HEK293 (cell line): ENCODE measurements around the gene C1orf21.

ENCODE experiments used
- EGR2 ChIP-seq: fragments of 450-650 bp; formaldehyde crosslinking; IDR thresholded peaks from 2 replicates; pipeline ENCODE4 v1.5.1; 2016; ENCODE audit warnings: low read depth, missing biosample characterization, missing genetic modification characterization
- HIC1 ChIP-seq: fragments of 450-650 bp; formaldehyde crosslinking; IDR thresholded peaks from 2 replicates; pipeline ENCODE4 v1.5.1; 2016; ENCODE audit warnings: missing biosample characterization, missing genetic modification characterization
- SALL2 ChIP-seq: fragments of 450-650 bp; formaldehyde crosslinking; IDR thresholded peaks from 2 replicates; pipeline ENCODE4 v1.5.0; 2017; ENCODE audit warnings: missing biosample characterization, mild to moderate bottlenecking, missing genetic modification characterization, borderline replicate concordance
- SCRT1 ChIP-seq: fragments of 450-650 bp; formaldehyde crosslinking; IDR thresholded peaks from 2 replicates; pipeline ENCODE4 v1.5.1; 2016; ENCODE audit warnings: missing biosample characterization, missing genetic modification characterization, borderline replicate concordance
- SCRT2 ChIP-seq: fragments of 450-650 bp; formaldehyde crosslinking; IDR thresholded peaks from 2 replicates; pipeline ENCODE4 v1.5.1; 2016; ENCODE audit warnings: missing biosample characterization, missing genetic modification characterization
- WT1 ChIP-seq: fragments of 450-650 bp; formaldehyde crosslinking; IDR thresholded peaks from 2 replicates; pipeline ENCODE4 v1.5.1; 2016; ENCODE audit warnings: missing biosample characterization, missing genetic modification characterization
- ZBTB21 ChIP-seq: fragments of 450-650 bp; formaldehyde crosslinking; IDR thresholded peaks from 2 replicates; pipeline ENCODE4 v1.5.1; 2017; ENCODE audit warnings: missing biosample characterization, missing genetic modification characterization
- ZBTB44 ChIP-seq: fragments of 450-650 bp; IDR thresholded peaks from 2 replicates; pipeline ENCODE4 v1.5.1; 2018; ENCODE audit warnings: missing biosample characterization, mild to moderate bottlenecking, missing genetic modification characterization
- ZBTB8A ChIP-seq: fragments of 450-650 bp; formaldehyde crosslinking; IDR thresholded peaks from 2 replicates; pipeline ENCODE4 v1.5.1; 2016; ENCODE audit warnings: missing biosample characterization, missing genetic modification characterization
- ZEB2 ChIP-seq: fragments of 450-650 bp; formaldehyde crosslinking; IDR thresholded peaks from 2 replicates; pipeline ENCODE4 v1.5.1; 2016; ENCODE audit warnings: missing biosample characterization, missing genetic modification characterization
- ZFHX2 ChIP-seq: fragments of 450-650 bp; formaldehyde crosslinking; conservative IDR thresholded peaks from 2 replicates; pipeline ENCODE4 v1.5.1; 2016; ENCODE audit warnings: missing biosample characterization, missing genetic modification characterization
- ZNF10 ChIP-seq: fragments of 450-650 bp; formaldehyde crosslinking; IDR thresholded peaks from 2 replicates; pipeline ENCODE4 v1.5.1; 2017; ENCODE audit warnings: missing biosample characterization, missing genetic modification characterization
- ZNF132 ChIP-seq: fragments of 450-650 bp; formaldehyde crosslinking; IDR thresholded peaks from 2 replicates; pipeline ENCODE4 v1.5.1; 2017; ENCODE audit warnings: missing biosample characterization, missing genetic modification characterization, borderline replicate concordance
- ZNF2 ChIP-seq: fragments of 450-650 bp; formaldehyde crosslinking; IDR thresholded peaks from 2 replicates; pipeline ENCODE4 v1.5.1; 2016; ENCODE audit warnings: missing biosample characterization, missing genetic modification characterization
- ZNF280C ChIP-seq: fragments of 450-650 bp; formaldehyde crosslinking; IDR thresholded peaks from 2 replicates; pipeline ENCODE4 v1.5.1; 2016; ENCODE audit warnings: missing biosample characterization, missing genetic modification characterization
- ZNF366 ChIP-seq: fragments of 450-650 bp; formaldehyde crosslinking; conservative IDR thresholded peaks from 2 replicates; pipeline ENCODE4 v1.5.1; 2016; ENCODE audit warnings: missing biosample characterization, missing genetic modification characterization
- ZNF449 ChIP-seq: fragments of 450-650 bp; formaldehyde crosslinking; IDR thresholded peaks from 2 replicates; pipeline ENCODE4 v1.5.1; 2017; ENCODE audit warnings: missing biosample characterization, mild to moderate bottlenecking, missing genetic modification characterization, moderate library complexity
- ZNF560 ChIP-seq: fragments of 450-650 bp; formaldehyde crosslinking; IDR thresholded peaks from 2 replicates; pipeline ENCODE4 v1.5.1; 2017; ENCODE audit warnings: missing biosample characterization, missing genetic modification characterization, borderline replicate concordance
- ZNF654 ChIP-seq: fragments of 450-650 bp; formaldehyde crosslinking; IDR thresholded peaks from 2 replicates; pipeline ENCODE4 v1.5.1; 2016; ENCODE audit warnings: low read depth, missing biosample characterization, missing genetic modification characterization
- ZNF660 ChIP-seq: fragments of 450-650 bp; IDR thresholded peaks from 2 replicates; pipeline ENCODE4 v1.5.1; 2018; ENCODE audit warnings: missing biosample characterization, mild to moderate bottlenecking, missing genetic modification characterization
- ZNF830 ChIP-seq: fragments of 450-650 bp; IDR thresholded peaks from 2 replicates; pipeline ENCODE4 v1.5.0; 2018; ENCODE audit warnings: missing biosample characterization, missing genetic modification characterization, low read depth, mild to moderate bottlenecking, moderate library complexity
- ZSCAN4 ChIP-seq: fragments of 450-650 bp; formaldehyde crosslinking; IDR thresholded peaks from 2 replicates; pipeline ENCODE4 v1.5.1; 2017; ENCODE audit warnings: missing biosample characterization, missing genetic modification characterization

The C1orf21 gene

GRCh38 chr1:184392779-184393522 is 6.1 kb downstream of the C1orf21 start (continued):
- no peak for TF ChIP-seq ZNF654 (tag by site-specific recombination)
- no peak for TF ChIP-seq ZBTB21 (tag by site-specific recombination)
- no peak for TF ChIP-seq ZEB2 (tag by site-specific recombination)
- TF ChIP-seq ZNF449 (tag by site-specific recombination), result no peak
- peak; percentile 58; the same call in 1 of the 2 replicates for TF ChIP-seq SCRT1 (tag by site-specific recombination)
- peak; percentile 76 for TF ChIP-seq SCRT2 (tag by site-specific recombination)
- TF ChIP-seq ZNF366 (tag by site-specific recombination), result 0 out of 2 replicates have a peak, but pooled peaks have one; percentile 27
- TF ChIP-seq ZNF660 (tag by site-specific recombination), result no peak
- no peak for TF ChIP-seq ZNF830
- peak; percentile 78 for TF ChIP-seq ZFHX2 (tag by site-specific recombination)
- TF ChIP-seq ZNF132, result no peak
- TF ChIP-seq ZBTB44 (tag by site-specific recombination), result no peak
- TF ChIP-seq ZNF2 (tag by site-specific recombination), result no peak
- no peak for TF ChIP-seq ZNF280C (tag by site-specific recombination)
- TF ChIP-seq WT1, result peak; percentile 63
- no peak for TF ChIP-seq ZNF560
- no peak for TF ChIP-seq ZBTB8A (tag by site-specific recombination)
- no peak for TF ChIP-seq HIC1
- no peak for TF ChIP-seq ZSCAN4 (tag by site-specific recombination)
- TF ChIP-seq ZNF10 (tag by site-specific recombination), result no peak
- no peak for TF ChIP-seq SALL2 (tag by site-specific recombination)
- peak; percentile 80 for TF ChIP-seq EGR2 (tag by site-specific recombination)
